Measurements from ENCODE around the gene ZRANB2. TPM values are rescaled to one million over a fixed set of nuclear protein-coding genes. Genes with fewer than 3 reads are reported as not detected.
A peak's percentile ranks its signal among the peaks of the same experiment; 100 is the strongest.

The ZRANB2 gene
- total RNA-seq, 1 donor from 2014 or later = 39.7 TPM

DNA sequence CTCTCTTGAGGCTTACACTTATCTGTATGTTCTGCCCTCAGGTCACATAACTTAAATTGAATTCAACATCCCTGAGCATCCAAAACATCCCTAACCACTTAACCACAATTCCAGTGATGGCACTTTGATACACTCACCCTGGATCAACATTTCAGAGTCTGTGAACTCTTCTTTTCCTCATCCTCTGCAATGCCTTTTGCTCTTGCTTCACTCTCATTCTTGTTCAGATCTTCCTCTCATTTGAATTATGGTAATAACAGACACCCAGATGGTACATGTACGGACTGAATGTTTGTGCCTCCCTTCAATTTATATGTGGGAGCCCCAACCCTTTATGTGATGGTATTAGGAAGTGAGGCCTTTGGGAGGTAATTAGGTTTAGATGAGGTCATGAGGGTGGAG lies 66.7 kb downstream of the ZRANB2 start:
- H3K4me3 ChIP-seq (ENCODE audit: low read length in 3 of 3) = no peak overlapping the region
- H3K9me3 ChIP-seq (ENCODE audit: control insufficient read depth in 3 of 3, low read length in 3 of 3) = no peaks in the 10 kb centered on the region
- H3K27ac ChIP-seq (ENCODE audit: low read depth, low read length) = no peak overlapping the region
- H3K36me3 ChIP-seq (ENCODE audit: control insufficient read depth in 3 of 3, insufficient read depth in 3 of 3, low read length in 3 of 3) = no peaks in the 10 kb centered on the region
- H3K27me3 ChIP-seq (ENCODE audit: control insufficient read depth in 3 of 3, insufficient read depth in 3 of 3, low read length in 3 of 3) = no peaks in the 10 kb centered on the region
- H3K4me1 ChIP-seq (ENCODE audit: control insufficient read depth in 3 of 3, insufficient read depth in 3 of 3, low read length in 3 of 3) = no peaks in the 10 kb centered on the region
- H3K9ac ChIP-seq (ENCODE audit: low read depth in 1 of 3, low read length in 3 of 3) = no peak overlapping the region

Small RNA genes within 50 kb of the gene (small RNA-seq; reads per million reads assigned to genes)
- gene MIR186 = 1,353 reads per million, percentile 99 among the genes with 10 or more reads in this experiment

Other genes with a start within 250 kb of the ZRANB2 start
- gene PTGER3, start 33.2 kb downstream of the ZRANB2 start, total RNA-seq = 2.6 TPM

Data from skeletal muscle tissue (tissue), 5 donors.